Stimulated activated CD8-positive, alpha-beta memory T cell treated with anti-CD3 and anti-CD28 coated beads, Interleukin-4, amount 100 ng/mL, for 4 hours (primary cell): ENCODE data around the gene WDR18.

Experiments used
- DNase-seq, 2 donors: peaks; one replicate each; pipeline ENCODE4 v3.0.0-alpha.2; 2020; ENCODE audit warnings: low read depth in 2 of 2, low spot score in 1 of 2

The WDR18 gene

DNA sequence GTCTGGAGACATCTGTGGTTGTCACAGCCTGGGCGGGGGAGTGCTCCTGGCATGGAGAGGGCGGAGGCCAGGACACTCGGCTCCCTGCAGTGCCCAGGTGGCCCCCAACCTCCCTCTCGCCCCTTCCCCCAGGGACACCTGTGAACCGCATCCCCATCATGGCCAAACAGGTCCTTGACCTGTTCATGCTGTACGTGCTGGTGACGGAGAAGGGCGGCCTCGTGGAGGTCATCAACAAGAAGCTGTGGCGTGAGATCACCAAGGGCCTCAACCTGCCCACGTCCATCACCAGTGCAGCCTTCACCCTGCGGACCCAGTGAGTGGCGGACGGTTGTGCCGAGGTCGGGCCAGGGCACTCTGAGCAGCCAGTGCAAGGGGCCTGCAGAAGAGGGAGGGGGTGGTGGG lies 20.0 kb upstream of the WDR18 start:
- no peak for DNase-seq

DNA sequence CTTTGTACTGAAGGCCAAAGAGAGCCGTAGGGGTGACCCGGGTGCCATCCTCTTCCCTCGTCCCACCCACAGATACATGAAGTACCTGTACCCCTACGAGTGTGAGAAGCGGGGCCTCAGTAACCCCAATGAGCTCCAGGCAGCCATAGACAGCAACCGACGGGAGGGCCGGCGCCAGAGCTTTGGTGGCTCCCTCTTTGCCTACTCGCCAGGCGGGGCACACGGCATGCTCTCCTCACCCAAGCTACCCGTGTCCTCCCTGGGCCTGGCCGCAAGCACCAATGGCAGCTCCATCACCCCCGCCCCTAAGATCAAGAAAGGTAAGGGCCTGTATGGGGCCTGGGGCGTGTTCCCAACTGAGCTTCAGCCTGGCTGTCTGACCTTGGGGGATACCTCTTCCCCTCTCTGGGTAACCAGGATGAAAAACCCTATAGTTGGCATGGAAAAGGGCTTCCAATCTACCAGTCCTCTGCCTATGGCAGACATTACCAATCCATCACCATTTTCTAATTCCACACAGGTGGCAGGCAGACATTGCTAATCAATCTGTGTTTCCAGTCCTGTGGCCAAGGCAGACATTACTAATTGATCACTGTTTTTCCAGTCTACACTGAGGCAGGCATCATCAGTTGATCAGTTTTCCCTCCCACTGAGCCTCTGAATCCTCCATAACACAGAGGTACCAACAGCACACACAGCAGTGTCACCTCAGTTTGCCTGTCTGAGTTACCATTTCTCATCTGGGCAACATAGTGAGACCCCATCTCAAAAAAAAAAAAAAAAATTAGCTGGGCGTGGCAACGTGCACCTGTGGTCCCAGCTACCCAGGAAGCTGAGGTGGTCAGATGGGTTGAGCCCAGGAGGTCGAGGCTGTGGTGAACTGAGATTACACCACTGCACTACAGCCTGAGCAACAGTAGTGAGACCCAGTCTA lies 19.1 kb upstream of the WDR18 start:
- DNase-seq, result no peak

DNA sequence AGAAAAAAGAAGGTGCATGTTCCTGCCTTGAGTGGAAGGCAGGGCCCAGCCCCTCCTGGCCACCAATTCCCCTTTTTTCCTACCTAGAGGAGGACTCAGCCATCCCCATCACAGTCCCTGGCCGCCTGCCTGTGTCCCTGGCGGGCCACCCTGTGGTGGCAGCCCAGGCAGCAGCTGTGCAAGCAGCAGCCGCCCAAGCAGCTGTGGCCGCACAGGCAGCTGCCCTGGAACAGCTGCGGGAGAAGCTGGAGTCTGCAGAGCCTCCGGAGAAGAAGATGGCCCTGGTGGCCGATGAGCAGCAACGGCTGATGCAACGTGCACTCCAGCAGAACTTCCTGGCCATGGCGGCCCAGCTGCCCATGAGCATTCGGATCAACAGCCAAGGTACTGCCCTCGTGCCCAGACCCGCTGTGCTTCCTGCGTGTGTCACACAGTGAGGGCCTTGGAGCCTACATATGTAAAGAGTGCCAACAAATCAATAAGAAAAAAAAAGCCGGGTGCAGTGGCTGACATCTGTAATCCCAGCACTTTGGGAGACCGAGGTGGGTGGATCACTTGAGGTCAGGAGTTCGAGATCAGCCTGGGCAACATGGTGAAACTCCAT lies 17.6 kb upstream of the WDR18 start:
- DNase-seq, result no peak

DNA sequence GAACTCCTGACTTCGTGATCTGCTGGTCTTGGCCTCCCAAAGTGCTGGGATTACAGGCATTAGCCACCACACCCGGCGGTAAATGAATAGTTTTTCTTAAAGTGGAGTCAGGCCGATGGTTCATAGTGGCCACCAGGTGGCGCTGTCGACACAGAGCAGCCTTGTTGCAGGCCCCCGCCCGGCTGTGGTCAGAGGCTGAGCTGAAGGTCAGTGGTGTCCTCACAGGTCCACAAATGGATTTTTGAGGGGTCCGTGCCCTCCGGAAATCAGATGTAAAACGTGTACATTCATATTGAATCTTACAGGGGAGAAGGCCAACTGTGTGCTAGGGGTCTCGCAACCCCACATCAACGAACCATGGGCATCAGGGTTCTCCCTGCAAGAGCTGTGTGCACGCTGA lies 13.4 kb upstream of the WDR18 start:
- DNase-seq, result no peak

DNA sequence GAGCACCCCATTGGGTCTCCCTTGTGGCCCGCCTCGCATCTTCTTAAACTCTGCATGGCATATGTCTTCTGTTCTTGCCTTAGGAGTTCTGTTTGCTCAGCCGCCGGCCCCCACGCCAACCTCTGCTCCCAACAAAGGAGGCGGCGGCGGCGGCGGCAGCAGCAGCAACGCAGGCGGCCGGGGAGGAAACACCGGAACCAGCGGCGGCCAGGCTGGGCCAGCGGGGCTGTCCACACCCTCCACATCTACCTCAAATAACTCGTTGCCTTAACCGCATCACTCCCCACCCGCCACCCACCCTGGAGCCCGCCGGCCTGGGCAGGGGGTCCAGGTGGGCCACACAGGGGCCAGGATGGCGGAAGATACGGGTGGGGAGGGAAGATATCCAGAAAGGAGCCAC lies 12.3 kb upstream of the WDR18 start:
- DNase-seq, result no peak

DNA sequence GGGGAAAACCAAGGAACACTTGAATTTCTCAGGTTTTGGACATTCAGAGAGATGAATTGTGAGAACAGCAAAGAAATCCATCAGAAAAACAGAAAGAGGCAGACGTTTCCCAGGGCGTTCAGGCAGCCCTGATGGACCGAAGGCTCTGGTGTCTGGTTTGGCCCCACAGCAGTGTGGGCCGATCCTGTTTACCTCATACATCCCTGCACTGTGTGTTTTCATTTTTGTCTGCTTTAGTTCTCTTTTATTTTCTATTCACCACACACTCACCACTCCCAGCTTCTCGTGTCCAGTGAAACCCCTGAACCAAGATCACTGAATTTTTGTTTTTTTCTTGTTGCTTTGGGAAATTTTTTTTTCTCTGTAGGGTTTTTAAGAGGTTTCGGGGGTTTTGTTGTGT lies 11.9 kb upstream of the WDR18 start:
- DNase-seq, result no peak

DNA sequence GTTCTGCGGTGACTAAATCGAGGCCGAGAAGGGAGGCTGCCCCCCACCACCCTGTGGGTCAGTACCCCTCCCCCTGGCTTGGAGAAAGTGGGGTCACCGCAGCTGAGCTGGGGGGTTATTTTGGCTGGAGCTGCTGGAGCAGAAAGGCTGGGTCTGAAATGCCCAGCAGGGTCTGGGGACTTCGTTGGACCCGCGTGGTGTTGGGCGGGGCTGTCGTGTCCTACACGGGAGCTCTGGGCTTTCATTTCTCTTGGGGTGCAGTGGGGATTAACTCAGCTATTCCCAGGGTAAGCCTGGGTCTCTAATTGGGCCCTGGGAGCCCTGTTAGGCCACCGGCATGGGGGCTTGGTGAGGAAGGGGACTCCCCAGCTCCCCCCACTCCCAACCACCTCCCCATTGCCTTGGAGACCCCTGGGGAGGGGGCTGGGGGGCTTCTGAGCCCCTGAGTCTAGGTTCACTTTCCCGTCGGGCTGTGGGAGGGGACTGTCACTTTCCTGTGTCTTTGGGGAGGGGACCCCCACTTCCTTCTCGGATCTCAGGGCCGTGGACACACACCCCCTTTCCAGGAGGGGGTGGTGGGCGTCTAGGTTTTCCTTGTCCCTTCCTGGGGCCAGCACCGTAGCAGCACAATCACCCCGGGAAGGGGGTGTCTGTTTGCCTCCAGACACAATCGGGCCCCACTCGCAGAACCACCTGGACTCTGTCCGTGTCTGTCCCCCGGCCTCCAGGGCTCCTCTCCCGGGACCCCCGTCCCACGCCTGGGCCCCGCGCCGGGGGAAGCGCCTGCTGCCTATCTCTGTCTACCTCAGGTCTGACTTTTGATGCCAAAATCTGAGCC lies 10.2 kb upstream of the WDR18 start:
- DNase-seq, result no peak

DNA sequence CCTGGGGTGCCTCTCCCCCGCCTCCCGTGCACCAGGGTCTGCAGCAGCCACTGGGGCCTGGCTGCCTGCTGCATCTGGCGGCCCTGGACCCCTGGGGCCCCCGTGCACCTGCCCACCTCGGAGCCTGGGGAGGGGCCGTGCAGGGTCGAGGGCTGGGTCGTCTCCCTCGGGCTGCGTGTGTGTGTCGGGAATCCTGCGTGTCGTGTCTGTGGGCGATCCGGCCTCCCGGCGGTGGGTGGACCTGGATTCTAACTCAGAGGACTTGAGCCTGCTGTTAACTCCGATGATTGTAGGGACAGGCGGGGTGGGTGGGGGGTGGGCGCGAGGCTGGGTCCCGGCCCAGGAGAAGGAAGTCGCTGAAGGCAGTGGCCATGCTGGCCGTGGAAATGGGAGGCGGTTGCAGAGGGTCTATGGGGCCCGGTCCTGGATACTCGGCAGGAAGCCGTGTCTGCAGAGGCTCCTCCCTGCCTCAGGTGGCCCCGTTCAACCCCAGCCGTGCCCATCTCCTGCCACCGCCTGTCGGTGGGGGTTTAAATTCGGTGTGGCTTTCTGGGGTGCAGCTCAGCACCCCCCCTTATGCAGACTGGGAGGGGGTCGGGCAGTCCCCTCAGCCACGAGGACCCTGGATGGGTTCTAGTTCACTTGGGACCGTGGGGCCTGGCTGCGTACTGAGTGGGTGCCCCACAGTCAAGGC lies 9.4 kb upstream of the WDR18 start:
- no peak for DNase-seq

DNA sequence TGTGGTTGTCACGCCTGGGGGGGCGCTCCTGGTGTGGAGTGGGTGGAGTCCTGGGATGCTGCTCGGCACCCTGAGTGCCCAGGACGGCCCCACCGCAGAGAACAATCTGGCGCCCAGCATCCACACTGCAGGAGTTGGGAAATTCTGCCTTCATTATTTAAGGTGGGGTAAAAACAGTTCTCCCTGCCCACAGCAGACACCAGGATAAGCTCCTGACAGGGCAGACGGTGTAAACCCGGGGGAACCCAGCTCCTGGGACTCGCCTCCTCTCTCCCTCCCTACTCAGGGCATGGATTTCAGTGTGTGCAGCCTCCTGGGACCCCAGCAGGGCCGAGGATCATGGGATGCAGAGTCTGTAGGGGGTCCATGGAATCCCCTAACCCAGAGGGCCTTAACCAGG lies 7.7 kb upstream of the WDR18 start:
- DNase-seq, result no peak

DNA sequence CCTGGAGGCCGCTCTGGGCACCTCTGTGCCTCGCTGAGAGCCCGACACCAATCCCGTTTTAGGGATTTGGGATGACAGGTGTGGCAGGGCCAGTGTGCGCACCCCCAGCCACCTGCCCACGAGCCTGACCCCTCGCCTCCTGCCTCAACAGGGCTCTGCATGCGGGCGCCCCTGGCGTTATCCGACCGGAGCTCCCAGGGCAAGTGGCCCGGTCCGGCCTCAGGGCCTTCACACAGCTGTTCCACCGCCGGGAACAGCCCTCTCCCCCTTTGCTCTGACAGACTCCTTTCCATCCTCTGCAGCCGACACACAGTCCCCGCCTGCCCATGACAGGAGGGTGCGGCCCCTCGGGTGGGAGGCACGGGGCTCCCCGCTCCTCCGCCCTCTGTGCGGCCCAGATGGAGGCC lies 7.1 kb upstream of the WDR18 start:
- no peak for DNase-seq

DNA sequence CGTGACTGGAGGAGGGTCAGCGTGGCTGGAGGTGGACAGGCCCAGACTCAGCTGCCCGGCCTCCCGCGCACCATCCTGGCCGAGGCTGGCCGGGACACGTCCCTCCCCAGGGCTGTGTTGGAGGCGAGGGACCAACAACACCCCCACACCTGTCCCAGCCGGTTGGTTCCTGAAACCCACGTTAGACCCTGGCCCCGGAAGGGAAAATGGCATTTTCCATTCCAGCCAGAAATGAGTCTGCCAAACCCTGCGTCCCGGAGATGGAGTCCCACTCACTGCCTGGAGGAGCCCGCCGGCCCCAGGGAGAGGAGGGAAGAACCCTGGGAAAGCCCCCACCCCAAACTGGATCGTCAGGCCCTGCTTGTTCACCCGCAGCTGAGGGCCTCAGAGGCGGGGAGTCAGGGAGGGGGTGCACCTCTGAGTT lies 4.8 kb upstream of the WDR18 start:
- no peak for DNase-seq

DNA sequence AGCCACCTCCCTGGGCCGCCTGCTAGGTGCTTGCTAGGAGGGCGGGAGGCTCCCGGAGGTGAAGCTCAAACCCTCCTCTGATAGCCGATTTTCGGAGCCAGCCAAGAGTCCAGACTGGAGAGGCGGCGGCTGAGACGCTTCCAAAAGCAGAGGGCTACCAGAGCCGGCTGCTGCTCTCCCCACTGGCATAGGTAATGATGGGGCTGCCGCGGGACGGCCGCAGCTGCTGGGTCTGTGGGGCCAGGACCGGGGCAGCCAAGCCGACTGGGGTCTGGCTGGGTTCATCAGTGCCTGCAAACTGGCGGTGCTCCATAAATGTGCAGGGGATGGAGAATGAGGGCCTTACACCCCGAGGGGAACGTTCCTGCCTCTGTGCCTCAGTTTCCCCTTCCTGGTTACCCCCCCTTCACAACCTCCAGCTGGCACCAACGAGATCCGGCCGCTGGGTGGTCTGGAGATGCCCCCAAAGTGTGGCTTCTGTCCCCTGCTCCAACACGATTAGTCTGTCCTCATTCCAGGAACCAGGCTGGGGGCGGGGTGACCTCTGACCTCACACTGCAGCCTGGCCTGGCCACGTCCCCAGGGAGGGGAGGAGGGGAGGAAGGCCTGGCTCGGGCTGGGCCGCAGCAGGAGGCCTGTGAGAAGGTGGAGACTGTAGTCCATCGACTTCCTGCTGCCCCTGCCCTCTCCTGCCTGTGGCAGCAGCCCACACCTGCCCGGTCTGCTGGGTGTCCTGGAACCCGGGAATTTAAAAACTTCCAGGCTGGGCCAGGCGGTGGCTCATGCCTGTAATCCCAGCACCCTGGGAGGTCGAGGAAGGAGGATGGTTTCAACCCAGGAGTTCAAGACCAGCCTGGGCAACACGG lies 3.8 kb upstream of the WDR18 start:
- no peak for DNase-seq

DNA sequence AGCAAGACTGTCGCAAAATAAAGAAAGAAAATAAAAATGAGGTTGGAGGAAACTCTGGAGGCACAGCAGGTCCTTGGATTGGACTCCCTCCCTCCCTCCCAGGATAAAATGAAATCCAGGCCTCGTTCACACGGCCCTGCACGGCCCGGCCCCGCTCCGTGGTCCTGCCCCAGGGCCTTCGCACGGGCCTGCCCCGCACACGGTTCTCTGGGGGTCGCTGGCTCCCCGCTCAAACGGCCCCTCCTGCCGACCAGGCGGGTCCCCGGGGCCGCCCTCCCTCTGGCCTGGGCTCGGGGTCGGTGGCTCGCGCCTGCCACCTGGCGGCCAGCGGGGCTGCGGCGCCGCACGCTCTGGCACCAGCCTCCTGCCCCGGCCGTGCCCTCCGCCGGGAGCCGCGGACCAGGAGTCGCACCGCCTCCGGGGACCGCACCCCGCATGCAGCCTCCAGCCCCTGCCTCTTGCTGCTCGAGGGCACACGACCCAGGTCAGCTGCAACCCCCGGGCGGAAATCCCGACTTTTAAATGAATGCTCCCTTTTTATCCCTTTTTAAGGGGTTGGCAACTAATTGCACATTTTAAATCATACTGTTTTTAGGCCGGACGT lies 1.5 kb upstream of the WDR18 start:
- peak; percentile 34 to 49 for DNase-seq

DNA sequence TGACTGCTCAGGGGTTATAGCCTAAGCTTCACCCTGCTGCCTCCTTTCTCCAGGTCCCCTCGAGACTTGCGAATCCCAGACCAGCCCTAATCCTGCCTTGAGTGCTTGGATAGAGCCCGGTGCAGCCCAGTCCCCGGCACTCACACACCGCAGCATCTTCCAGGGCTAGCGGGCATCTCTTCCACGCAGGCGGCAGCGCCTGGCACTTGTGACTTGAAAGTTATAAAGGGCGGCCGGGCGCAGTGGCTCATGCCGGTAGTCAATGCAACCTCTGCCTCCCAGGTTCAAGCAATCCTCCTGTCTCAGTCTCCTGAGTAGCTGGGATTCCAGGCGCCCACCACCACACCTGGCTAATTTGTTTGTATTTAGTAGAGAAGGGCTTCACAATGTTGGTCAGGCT lies 1.9 kb downstream of the WDR18 start:
- no peak for DNase-seq

DNA sequence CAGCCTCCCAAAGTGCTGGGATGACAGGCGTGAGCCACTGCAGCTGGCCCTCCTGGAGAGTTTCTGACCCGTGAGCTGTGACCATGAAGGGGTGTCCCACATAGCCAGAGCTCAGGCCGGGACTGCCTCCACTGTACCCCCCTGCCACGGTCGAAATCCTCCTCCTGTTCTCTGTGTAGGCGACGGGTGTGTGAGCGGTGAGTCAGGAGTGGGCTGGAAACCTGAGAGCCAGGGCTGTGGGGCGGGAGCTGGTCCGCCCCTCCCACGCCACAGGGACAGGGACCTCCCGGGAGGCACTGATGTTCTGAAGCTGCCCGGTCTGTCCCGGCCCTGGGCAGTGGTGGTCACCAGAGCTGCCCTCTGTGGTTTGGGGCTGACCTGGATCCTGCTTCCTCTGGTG lies 3.9 kb downstream of the WDR18 start:
- no peak for DNase-seq

DNA sequence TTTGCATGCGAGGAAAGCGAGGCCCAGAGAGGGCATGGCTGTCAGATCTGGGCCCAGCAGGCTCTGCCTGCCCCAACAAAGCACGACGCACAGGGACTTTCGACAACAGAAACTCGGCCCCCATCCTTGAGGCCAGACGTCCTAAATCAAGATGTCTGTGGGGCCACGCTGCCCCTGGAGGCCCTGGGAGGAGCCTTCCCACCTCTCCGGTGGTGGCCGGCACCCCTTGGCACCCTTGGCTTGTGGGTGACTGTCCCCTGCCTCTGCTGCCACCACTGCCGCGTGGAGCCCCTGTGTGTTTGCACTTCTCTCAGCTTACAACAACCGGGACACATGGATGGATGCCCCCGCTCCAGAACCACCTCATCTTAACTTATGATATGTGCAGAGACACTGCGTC lies 4.4 kb downstream of the WDR18 start:
- DNase-seq, result no peak

DNA sequence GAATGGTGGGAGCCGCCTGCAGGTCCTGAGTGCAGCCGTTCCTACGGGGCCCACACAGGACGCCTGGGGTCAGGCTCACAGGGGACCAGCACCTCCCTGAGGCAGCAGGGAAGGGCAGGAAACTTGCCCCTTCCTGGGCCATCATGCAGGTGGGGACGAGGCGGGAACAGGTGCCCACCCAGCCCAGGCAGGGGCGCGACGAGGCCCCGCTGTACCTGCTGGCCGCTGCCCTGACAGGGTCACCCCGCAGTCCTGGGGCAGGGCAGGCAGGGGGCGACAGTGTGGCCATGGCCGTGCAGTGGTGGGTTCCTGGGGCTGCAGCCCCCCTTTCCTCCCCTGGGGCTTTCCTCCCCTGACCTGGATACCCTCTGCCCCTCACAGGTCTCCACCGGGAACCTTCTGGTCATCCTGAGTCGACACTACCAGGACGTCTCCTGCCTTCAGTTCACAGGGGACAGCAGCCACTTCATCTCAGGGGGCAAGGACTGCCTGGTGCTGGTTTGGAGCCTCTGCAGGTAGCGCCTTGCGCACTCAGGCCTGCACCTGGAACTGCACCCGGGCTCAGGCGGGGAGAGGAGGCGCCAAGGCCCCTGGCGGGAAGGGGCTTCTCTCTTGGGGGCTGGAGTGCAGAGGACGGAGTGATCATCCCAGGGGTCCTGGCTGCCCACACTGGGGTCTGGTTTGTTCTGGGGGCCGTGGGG lies 5.4 kb downstream of the WDR18 start:
- no peak for DNase-seq

DNA sequence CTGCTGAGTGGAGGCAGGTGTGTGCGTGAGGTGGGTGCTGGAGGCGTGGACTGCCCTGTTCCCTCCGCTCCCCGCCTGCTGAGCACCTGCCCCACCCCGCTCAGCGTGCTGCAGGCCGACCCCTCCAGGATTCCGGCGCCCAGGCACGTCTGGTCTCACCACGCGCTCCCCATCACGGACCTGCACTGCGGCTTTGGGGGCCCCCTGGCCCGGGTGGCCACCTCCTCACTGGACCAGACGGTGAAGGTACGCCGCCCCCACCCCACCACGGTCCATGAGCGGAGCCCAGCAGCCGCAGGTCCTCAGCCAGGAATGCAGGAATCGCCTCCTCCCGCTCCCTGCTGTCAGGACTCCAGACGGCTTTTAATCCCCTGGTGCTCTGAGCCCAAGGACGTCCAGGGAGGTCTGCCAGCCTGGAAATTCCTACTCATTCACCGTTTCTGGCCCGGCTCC lies 6.0 kb downstream of the WDR18 start:
- DNase-seq, result no peak

DNA sequence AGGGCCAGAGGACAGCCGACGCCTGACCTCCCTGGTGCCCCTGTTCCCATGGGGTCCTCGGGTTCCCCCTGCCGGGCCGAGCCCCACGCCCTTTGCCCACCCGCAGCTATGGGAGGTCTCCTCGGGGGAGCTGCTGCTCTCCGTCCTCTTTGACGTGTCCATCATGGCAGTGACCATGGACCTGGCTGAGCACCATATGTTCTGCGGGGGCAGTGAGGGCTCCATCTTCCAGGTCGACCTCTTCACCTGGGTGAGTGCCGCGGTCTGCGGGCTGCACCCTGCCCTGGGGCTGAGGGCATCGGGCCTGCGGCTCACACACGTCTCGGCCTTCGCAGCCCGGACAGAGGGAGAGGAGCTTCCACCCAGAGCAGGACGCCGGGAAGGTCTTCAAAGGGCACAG lies 6.6 kb downstream of the WDR18 start:
- DNase-seq, result no peak
